DND-41 (cell line): ENCODE data around the gene PDE4D.

Experiments
- EZH2 ChIP-seq: IDR thresholded peaks from 3 replicates; pipeline ENCODE4 v1.6.1; 2012; ENCODE audit warnings: borderline replicate concordance, low read depth, mild to moderate bottlenecking, moderate library complexity, low read length, inconsistent platforms; ENCODE audit not compliant: severe bottlenecking
- TF ChIP-seq, protein P1 (sequence below): IDR thresholded peaks from 2 replicates; pipeline ENCODE4 v1.5.1; 2012; ENCODE audit warnings: borderline replicate concordance, low read length, moderate library complexity, mild to moderate bottlenecking; ENCODE audit not compliant: poor library complexity, severe bottlenecking; ENCODE audit errors: extremely low read depth

GRCh38 chr5:59436364-59437148 lies 457.0 kb downstream of the PDE4D start:
- TF ChIP-seq, protein P1, sequence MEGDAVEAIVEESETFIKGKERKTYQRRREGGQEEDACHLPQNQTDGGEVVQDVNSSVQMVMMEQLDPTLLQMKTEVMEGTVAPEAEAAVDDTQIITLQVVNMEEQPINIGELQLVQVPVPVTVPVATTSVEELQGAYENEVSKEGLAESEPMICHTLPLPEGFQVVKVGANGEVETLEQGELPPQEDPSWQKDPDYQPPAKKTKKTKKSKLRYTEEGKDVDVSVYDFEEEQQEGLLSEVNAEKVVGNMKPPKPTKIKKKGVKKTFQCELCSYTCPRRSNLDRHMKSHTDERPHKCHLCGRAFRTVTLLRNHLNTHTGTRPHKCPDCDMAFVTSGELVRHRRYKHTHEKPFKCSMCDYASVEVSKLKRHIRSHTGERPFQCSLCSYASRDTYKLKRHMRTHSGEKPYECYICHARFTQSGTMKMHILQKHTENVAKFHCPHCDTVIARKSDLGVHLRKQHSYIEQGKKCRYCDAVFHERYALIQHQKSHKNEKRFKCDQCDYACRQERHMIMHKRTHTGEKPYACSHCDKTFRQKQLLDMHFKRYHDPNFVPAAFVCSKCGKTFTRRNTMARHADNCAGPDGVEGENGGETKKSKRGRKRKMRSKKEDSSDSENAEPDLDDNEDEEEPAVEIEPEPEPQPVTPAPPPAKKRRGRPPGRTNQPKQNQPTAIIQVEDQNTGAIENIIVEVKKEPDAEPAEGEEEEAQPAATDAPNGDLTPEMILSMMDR, result no peak
- TF ChIP-seq EZH2, result no peak
